GM12892 (cell line): ENCODE data around the gene SDC3.

ENCODE experiments used
- DNase-seq: peaks from one replicate; pipeline ENCODE4 v3.0.0; 2011; ENCODE audit not compliant: insufficient read length
- FAIRE-seq: peaks from 2 replicates; lab custom pipeline; 2011; peaks lifted over from hg19 to GRCh38; lab: Jason Lieb, UNC
- POLR2A ChIP-seq: IDR thresholded peaks from 2 replicates; pipeline ENCODE4 v1.6.1; 2011; ENCODE audit warnings: low read depth, low read length, control low read depth
- POLR2AphosphoS5 ChIP-seq: IDR thresholded peaks from 2 replicates; pipeline ENCODE4 v1.6.1; 2011; ENCODE audit warnings: low read depth, low read length, control low read depth
- TAF1 ChIP-seq: IDR thresholded peaks from 2 replicates; pipeline ENCODE4 v1.6.1; 2011; ENCODE audit warnings: low read depth, mild to moderate bottlenecking, control low read depth, low read length, borderline replicate concordance

SDC3 gene

GRCh38 chr1:30888975-30889374 is 19.6 kb downstream of the SDC3 start:
- TF ChIP-seq POLR2A (no peak), POLR2AphosphoS5 (no peak), TAF1 (no peak)
- FAIRE-seq (no peak), DNase-seq (no peak)

- FAIRE-seq (no peak), DNase-seq (no peak)
- TF ChIP-seq TAF1 (no peak), POLR2AphosphoS5 (no peak), POLR2A (no peak)
These were observed 20.2 kb downstream of the SDC3 start for GRCh38 chr1:30888391-30888790.

GRCh38 chr1:30887485-30888315 is 20.9 kb downstream of the SDC3 start:
- FAIRE-seq (no peak), DNase-seq (no peak)
- TF ChIP-seq TAF1 (no peak), POLR2AphosphoS5 (no peak), POLR2A (no peak)

- TF ChIP-seq POLR2A (no peak), TAF1 (no peak), POLR2AphosphoS5 (no peak)
- FAIRE-seq: no peak
These were observed 21.7 kb downstream of the SDC3 start for GRCh38 chr1:30886710-30887428.

GRCh38 chr1:30885570-30886522 is 22.7 kb downstream of the SDC3 start:
- no peak for DNase-seq
- no peak for FAIRE-seq
- TF ChIP-seq POLR2A (no peak), POLR2AphosphoS5 (no peak), TAF1 (no peak)

More at GRCh38 chr1:30886710-30887428, 21.7 kb downstream of the SDC3 start:
- DNase-seq: no peak

- FAIRE-seq (no peak), DNase-seq (no peak)
- TF ChIP-seq TAF1 (no peak), POLR2AphosphoS5 (no peak), POLR2A (no peak)
These were observed 23.8 kb downstream of the SDC3 start for GRCh38 chr1:30884723-30885122.

GRCh38 chr1:30883389-30884172 is 25.0 kb downstream of the SDC3 start:
- TF ChIP-seq POLR2AphosphoS5: no peak
- TF ChIP-seq TAF1: no peak
- no peak for TF ChIP-seq POLR2A
- no peak for DNase-seq
- FAIRE-seq: peak; percentile 67

GRCh38 chr1:30882678-30883388 is 25.7 kb downstream of the SDC3 start:
- TF ChIP-seq TAF1 (no peak), POLR2AphosphoS5 (no peak), POLR2A (no peak)
- DNase-seq: no peak
- no peak for FAIRE-seq

- DNase-seq (peak; percentile 59), FAIRE-seq (peak; percentile 97)
- TF ChIP-seq POLR2A (no peak), TAF1 (no peak), POLR2AphosphoS5 (no peak; the same call in 1 of the 2 replicates)
These were observed 27.0 kb downstream of the SDC3 start for GRCh38 chr1:30881319-30882181.
